Neutrophil (primary cell): ENCODE measurements around the gene SLC46A3.
"Not testable (repeated sequence)": the region's sequence is repeated elsewhere in the genome, so short reads cannot be mapped to it uniquely, and the experiment has no call there.

ENCODE experiments used
- H3K27ac ChIP-seq: fragments of 200-600 bp; sonication (generic); 2 replicates; pipeline ENCODE4 v1.5.1; 2016; ENCODE audit warnings: mild to moderate bottlenecking, moderate library complexity
- H3K27me3 ChIP-seq: fragments of 200-600 bp; sonication (generic); 2 replicates; pipeline ENCODE4 v1.6.0; 2016; ENCODE audit warnings: mild to moderate bottlenecking
- H3K36me3 ChIP-seq: fragments of 200-600 bp; sonication (generic); 2 replicates; pipeline ENCODE4 v1.5.1; 2017
- H3K4me1 ChIP-seq, 2 experiments: fragments of 200-600 bp in 1 of 2; sonication (generic) in 1 of 2; 1 replicate in 1 of 2; 2 replicates in 1 of 2; pipeline versions ENCODE4 v1.5.1 to v1.6.1; 2013 to 2016; ENCODE audit warnings: low read depth in 1 of 2, low read length in 1 of 2, mild to moderate bottlenecking in 1 of 2, moderate library complexity in 1 of 2; ENCODE audit not compliant: control insufficient read depth in 1 of 2, insufficient read depth in 1 of 2
- H3K4me3 ChIP-seq, 2 experiments: fragments of 200-600 bp in 1 of 2; sonication (generic) in 1 of 2; 1 replicate in 1 of 2; 2 replicates in 1 of 2; pipeline ENCODE4 v1.5.1; 2013 to 2016; ENCODE audit warnings: low read depth in 1 of 2, low read length in 1 of 2, mild to moderate bottlenecking in 1 of 2, moderate library complexity in 1 of 2
- H3K9me3 ChIP-seq: fragments of 200-600 bp; sonication (generic); 2 replicates; pipeline ENCODE4 v1.5.1; 2016
- CTCF ChIP-seq: fragments of 200-600 bp; sonication (generic); IDR thresholded peaks from 2 replicates; pipeline ENCODE4 v1.5.1; 2016; ENCODE audit warnings: antibody characterized with exemption

SLC46A3 gene

GRCh38 chr13:28746287-28746612 is 27.5 kb upstream of the SLC46A3 start:
- peaks cover 8% of the 10 kb centered on the region for H3K27me3 ChIP-seq
- H3K4me1 ChIP-seq = peaks cover under 1 to 1% of the 10 kb centered on the region in 2 experiments
- TF ChIP-seq CTCF = no peak
- H3K27ac ChIP-seq = no peak overlapping the region
- H3K36me3 ChIP-seq = no peaks in the 10 kb centered on the region
- no peaks in the 10 kb centered on the region for H3K9me3 ChIP-seq
- no peak overlapping the region for H3K4me3 ChIP-seq

- H3K27ac ChIP-seq = no peak overlapping the region
- peaks cover 8% of the 10 kb centered on the region for H3K27me3 ChIP-seq
- no peaks in the 10 kb centered on the region for H3K9me3 ChIP-seq
- H3K36me3 ChIP-seq = no peaks in the 10 kb centered on the region
- H3K4me1 ChIP-seq = no peaks in the 10 kb centered on the region
- TF ChIP-seq CTCF = no peak
- no peak overlapping the region for H3K4me3 ChIP-seq
Observed at GRCh38 chr13:28744656-28745055, 25.9 kb upstream of the SLC46A3 start.

- H3K9me3 ChIP-seq = no peaks in the 10 kb centered on the region
- H3K27ac ChIP-seq = no peak overlapping the region
- no peaks in the 10 kb centered on the region for H3K36me3 ChIP-seq
- no peak overlapping the region for H3K4me3 ChIP-seq
- no peaks in the 10 kb centered on the region for H3K4me1 ChIP-seq
- TF ChIP-seq CTCF = no peak
- peaks cover 8% of the 10 kb centered on the region for H3K27me3 ChIP-seq
Observed at GRCh38 chr13:28744091-28744536, 25.3 kb upstream of the SLC46A3 start.

GRCh38 chr13:28743499-28744083 is 24.8 kb upstream of the SLC46A3 start:
- no peaks in the 10 kb centered on the region for H3K36me3 ChIP-seq
- H3K9me3 ChIP-seq = no peaks in the 10 kb centered on the region
- H3K27ac ChIP-seq = no peak overlapping the region
- peaks cover 8% of the 10 kb centered on the region for H3K27me3 ChIP-seq
- no peak overlapping the region for H3K4me3 ChIP-seq
- no peaks in the 10 kb centered on the region for H3K4me1 ChIP-seq
- TF ChIP-seq CTCF = no peak

- no peak overlapping the region for H3K4me3 ChIP-seq
- no peak overlapping the region for H3K27ac ChIP-seq
- no peaks in the 10 kb centered on the region for H3K36me3 ChIP-seq
- TF ChIP-seq CTCF = no peak
- H3K27me3 ChIP-seq = peaks cover 8% of the 10 kb centered on the region
- H3K4me1 ChIP-seq = no peaks in the 10 kb centered on the region
- H3K9me3 ChIP-seq = no peaks in the 10 kb centered on the region
Observed at GRCh38 chr13:28743020-28743419, 24.2 kb upstream of the SLC46A3 start.

- not testable (repeated sequence) for H3K36me3 ChIP-seq, H3K27me3 ChIP-seq, H3K27ac ChIP-seq, H3K9me3 ChIP-seq, H3K4me1 ChIP-seq, H3K4me3 ChIP-seq
Observed at GRCh38 chr13:28742445-28742844, 23.7 kb upstream of the SLC46A3 start.
